ENCODE data around the gene PIGK.

GRCh38 chr1:77120950-77121349, 98.3 kb downstream of the PIGK start:
- TF ChIP-seq CTCF (conservative IDR thresholded peaks at IDR 0.05) (no peak), EZH2 (IDR thresholded peaks at IDR 0.05; ENCODE audit: low read depth) (no peak)
